GM21423 (cell line): Measurements from ENCODE around the gene TMEM9B.
A peak's percentile ranks its signal among the peaks of the same experiment; 100 is the strongest.

ENCODE experiments used
- ATAC-seq: cut with Tn5 transposase; IDR thresholded peaks from one replicate; pipeline ENCODE4 v1.9.1; 2021; ENCODE audit warnings: mild to moderate bottlenecking, moderate library complexity; ENCODE audit not compliant: unreplicated experiment

The TMEM9B gene

DNA sequence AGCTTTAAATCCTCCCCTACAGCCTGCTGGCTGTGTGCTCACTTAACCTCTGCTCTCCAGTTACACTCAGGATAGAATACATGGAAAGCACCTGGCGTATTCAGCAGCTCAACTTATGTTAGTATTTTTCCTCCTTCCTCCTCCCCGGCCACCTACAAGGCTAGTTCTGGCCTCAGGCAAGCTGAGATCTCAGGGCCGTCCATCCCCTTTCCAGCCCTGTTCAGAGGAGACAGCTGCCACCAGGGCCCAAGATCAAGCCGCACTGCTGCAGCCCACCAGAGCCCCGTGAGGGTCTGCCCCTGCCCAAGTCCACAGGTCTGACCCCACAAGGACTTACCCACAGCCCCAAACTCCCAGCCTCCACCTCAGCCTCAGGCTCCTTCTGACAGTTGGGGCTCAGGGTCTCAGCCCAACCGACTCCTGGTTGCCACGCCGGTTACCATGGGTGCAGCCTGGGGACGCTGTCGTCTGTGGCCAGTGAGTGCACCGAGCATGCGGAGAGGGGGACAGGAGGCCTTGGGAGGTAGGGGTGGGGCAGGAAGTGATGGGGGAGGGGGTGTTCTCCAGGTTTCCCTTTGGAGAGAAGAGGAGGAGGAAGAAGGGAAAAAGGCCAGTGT, 31.6 kb downstream of the TMEM9B start, which contains the start of gene C11orf16:
C11orf16 (minus strand) TSS at position 384 of the 617 bp plus-strand sequence. CDS start 639 bp downstream, outside the sequence.
- ATAC-seq = no peak

DNA sequence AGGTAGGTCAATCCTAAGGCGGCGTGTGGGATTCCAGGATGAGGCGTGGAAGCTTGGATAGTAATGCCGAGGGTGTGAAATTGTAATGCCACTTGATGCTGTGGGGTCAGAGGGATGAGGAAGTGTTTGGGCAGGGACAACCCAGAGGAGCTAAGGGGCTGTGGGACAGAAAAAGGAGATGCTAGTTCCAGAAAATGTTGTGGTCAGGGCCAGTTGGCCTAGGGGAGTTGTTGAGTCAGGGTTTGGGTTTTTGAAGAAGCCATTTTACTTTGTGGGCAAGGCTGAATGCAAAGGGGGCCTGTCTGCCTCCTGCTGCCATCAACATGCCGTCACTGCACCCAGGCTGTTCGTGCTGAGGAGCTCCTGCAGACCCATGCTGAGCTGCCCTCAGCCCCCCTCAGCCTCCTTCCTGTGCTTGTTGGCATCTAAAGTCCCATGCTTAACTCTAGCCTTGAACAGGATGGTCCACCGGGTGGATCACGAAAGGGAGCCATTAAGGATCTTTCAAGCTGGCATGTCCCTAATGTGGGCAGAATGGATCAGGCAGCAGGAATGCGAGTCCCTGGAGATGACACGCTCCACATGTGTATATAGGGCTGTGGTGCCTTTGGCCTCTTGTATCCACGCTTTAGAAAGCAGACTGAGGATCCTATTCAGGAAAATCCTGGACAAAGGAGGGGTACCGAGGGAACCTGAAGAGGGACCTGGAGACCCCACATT, 33.6 kb downstream of the TMEM9B start:
- no peak for ATAC-seq

DNA sequence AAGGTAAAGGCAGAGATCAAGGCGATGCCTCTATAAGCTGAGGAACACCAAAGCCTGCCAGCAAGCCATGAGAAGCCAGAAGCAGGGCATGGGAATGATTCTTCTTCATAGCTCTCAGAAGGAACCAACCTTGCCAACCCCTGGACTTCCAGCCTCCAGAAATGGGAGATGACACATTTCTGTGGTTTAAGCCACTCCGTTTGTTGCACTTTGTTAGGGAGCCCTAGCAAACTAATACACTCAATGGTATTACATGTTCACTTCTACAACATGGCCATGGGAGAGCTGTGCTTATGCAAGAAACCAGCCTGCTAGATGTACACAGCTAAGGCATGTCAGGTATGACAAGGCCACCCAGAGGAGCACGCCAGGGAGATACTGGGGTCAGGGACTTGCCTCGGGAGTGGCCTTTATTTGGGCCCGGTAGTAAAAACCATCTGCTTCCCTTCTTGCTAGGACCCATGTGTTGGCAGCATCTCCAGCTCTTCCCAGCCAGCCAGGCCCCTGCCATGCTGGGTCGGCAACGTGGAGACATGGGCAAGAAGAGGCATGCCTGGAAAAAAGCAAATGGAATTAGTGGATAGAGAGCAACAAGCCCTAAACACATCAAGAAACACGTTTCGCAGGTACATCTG, 35.1 kb downstream of the TMEM9B start:
- ATAC-seq = no peak

DNA sequence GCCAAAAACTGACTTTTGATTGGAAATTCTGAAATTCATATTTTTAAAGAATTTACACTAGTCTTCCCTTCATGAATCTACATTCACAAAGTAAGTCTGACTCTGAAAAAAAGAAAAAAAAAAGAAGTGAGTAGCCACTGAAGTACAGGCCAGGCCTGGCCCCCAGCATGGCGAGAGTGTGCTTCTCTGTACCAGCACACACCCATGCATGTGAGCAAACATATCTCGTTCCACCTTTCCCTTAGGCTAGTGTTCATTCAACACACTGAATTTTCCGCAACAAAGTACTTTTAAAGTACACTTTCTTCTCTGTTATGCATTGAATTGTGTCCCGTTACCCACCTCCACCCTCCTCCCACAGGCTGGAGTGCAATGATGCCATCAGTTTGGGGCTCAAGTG, 36.0 kb downstream of the TMEM9B start:
- no peak for ATAC-seq

DNA sequence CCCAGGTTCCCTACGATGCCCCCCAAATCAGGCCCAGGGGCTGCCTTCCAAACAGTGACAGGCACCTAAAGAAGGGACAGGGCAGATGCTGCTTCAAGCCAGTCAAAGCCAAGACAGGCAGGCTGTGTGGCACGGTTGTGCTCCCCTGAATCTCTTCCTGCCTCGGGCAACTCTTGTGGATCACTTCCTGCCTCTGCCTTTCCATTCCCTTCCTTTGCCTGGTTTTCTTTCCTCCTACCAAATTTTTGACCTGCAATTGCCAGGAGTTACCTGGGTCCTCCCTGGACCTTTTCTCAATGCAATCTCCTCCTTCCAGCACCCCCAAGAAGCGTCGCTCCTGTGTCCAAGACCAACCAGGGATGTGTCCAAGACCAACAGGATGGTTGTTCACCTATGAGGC, 37.0 kb downstream of the TMEM9B start:
- no peak for ATAC-seq

DNA sequence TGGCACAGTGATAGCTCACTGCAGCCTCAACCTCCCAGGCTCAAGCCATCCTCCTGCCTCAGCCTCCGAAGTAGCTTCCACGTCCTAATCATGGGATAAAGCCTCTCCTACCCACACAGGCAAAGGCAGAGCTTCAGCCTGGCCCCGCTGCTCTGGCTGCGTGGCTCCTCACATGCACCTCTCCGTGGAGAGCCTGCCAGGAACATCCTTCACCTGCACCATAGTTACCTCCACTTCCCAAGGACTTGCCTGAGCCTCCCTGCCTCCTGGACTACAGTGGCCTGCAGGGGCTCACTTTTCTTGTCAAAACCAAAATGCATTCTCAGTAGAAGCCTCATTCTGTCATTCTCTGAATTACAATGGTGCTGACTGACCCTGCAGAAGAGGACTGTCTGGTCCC, 38.0 kb downstream of the TMEM9B start:
- ATAC-seq = no peak

DNA sequence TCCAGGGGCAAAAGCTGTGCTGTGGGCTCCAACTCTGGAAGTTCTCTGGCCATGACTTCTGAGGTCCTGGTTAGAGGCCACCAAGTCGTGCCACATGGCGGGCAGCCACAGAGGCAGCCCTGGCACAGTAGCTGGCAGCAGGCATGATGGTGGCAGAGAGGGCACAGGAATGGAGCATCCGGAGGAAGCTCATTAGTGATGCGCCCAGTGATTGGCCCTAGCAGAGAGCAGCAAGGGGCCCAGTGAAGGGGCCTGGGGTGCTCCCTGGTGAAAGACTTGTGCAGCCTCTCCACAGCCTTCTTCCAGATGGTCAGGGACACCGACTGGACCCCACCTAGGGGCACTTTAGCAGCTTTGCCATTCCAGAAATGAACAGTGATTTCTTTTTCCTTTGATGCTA, 38.5 kb downstream of the TMEM9B start:
- no peak for ATAC-seq

DNA sequence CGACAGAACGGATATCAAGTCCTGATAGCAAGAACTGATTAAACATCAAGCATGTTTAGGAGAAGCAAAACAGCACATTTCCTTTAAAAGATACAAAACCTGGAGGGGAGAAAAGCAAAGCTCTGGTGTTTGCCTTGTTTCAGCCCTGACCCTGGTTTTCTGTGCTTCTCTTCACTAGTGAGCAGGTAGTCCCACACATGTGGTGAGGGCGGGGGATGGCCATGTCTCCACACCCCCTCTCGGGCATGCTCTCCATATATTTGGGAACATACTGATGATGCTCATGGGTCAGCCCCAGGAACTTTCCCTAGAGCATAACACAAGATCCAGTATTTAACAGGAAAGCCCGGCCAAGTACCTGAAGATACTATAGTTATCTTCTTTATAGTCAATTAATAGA, 41.6 kb downstream of the TMEM9B start:
- ATAC-seq = no peak

DNA sequence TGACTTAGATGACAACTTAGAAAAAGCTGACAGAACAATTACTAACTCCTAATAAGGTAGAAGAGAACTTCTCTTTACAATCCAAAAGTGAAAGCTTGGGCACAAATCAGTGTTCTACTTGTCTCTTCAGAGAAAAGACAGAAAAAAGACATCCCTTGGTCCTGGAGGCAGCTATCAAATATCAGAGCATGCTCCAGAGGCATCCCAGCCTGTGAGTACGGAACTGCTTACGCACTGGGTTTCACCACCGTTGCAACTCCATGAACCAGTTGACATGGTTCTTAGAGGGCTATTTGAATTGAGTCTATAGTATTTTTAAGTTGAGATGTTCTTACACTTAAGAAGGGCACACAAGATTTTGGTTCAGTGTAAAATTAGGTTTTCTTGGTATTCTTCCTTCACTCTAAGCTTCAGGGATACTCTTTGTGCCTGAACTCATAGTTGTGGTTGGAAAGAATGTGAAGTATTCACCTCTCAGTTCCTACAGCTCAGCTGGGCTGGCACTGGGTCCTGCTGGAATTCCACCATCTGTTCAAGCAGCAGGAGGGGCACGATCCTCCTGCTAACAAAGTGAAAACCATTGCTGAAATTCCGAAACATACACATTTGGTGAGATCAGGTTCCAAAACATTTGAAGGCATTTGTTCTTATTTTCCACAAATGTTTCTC, 47.0 kb downstream of the TMEM9B start:
- ATAC-seq = no peak

DNA sequence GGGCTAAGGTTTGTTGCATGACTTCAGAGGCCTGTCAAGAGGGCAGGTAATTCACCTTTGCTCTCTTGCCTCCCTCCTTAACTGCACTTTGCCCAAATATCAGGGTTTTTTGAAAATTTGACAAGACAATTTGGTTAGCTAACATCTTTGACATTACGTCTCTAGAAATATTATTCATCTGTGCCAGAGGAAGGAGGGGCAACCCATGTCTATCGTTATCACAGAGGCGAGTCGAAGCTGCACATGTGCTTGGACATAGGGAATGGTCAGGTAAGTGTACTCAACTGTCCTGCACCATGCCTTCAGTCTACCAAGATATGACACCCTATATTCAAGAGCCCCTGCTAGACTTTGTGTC, 49.6 kb downstream of the TMEM9B start:
- no peak for ATAC-seq

DNA sequence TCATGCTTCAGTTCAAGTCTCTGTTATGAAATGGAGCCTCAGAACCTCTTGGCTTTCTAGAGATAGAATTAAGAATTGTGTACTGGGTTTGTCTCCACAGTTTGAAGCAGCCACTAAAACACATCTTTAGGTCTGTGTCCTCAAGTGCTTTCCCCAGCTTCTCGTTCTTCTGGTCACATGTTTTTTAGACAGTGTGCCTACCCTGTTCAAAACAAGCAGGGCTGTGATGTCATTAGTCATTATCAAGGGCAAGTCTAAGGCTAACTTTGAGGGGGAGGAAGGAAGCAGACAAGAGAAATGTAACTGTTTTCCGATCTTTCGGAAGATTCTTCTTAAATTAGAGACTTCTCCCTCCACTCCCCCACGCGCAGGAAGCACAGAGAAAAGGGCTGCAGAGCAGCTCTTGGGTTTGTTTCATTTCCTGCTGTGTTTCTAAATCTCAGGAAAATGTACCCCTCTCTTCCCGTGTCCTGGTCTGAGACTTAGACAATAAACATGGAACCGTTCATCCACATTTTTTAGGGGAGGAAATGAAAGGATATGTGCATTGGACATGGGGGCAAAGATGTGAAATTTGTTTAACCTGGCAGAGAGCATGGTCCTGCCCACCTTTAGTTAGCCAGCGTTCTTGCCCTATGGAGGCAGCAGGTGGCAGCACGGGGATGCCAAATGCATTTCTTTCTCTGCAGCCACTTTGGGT, 50.1 kb downstream of the TMEM9B start:
- no peak for ATAC-seq

DNA sequence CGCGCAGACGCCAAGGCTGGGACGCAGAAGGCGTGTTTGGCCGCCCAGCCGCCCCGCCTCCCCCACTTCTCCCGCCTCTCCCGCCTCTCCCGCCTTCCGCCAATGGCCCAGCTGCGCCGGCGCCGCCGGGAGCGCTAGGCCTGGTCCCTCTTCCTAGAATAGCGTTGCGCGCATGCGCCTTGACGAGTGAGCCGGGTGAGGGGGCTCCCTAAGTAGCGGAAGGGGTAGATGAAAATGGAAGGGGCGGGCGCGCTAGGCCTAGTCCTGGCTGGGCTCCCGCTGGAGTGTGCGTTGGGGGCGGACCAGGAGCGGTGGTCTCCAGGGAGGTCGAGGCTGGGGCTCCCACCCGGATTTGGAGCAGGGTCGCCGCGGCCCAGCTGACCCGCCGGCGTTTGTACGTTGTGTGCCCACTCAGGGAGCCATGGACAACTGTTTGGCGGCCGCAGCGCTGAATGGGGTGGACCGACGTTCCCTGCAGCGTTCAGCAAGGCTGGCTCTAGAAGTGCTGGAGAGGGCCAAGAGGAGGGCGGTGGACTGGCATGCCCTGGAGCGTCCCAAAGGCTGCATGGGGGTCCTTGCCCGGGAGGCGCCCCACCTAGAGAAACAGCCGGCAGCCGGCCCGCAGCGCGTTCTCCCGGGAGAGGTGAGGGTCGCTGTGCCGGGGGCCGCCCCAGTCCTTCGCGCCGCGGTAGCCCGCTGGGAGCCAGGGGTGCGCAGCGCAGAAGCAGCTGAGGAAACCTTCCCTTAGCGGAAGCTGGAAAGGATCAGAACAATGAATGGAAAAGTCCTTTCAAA, 53.0 kb downstream of the TMEM9B start, which contains the start of gene AKIP1:
AKIP1 (plus strand) TSS at position 161 of the 795 bp plus-strand sequence; CDS start at position 422, 261 bp downstream.
- peak; percentile 81 for ATAC-seq

DNA sequence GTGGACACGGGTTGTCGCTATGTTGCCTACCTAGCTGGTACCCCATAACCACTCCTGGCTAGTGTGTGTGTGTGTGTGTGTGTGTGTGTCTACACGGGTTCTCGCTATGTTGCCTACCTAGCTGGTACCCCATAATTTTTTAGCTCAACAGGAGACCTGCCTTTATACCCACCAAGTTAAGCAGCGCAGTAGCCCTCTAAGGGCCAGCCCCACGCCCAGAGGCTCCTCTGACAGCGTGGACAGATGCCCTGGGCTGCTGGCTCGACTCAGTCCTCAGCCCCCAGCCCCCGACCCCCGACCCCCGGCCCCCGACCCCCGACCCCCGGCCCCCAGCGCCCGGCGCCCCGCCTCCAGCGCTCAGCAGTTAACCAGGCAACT, 53.6 kb downstream of the TMEM9B start:
- ATAC-seq = peak; percentile 17

DNA sequence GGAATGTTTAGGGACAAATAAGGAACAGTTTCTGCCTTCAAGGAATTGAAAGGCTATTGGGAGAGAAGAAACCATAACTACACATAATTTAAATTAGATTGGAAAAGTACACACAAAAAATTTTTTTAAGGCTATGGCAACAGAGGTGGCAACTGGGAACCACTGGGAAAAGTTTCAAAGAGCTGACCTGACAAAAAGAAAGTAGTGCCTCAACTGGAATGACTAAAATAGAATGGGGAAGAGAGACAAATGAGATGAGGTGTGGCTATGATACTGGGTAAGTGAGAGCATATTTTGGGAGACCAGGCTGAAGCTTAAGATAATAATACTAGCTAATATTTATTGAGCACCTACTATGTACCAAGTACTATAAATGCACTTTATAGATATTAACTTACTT, 56.1 kb downstream of the TMEM9B start:
- ATAC-seq = no peak

DNA sequence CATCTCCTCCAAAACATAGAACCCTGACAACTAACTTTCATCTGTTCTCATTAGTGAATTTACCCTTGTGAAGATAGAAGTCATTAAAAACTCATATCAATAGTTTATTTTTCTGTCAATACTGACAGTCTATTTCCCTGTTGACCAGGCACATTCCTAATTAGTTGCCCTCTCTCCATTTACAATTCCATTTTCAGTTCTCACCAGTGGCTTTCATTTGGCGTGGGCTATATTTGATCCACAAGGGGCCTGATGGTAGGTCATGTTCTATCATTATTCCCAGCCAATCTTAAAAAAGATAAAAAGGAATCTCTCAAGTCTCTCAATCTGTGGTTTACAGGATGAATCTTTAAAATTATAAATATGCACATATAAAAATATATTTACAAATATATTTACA, 57.1 kb downstream of the TMEM9B start:
- no peak for ATAC-seq

DNA sequence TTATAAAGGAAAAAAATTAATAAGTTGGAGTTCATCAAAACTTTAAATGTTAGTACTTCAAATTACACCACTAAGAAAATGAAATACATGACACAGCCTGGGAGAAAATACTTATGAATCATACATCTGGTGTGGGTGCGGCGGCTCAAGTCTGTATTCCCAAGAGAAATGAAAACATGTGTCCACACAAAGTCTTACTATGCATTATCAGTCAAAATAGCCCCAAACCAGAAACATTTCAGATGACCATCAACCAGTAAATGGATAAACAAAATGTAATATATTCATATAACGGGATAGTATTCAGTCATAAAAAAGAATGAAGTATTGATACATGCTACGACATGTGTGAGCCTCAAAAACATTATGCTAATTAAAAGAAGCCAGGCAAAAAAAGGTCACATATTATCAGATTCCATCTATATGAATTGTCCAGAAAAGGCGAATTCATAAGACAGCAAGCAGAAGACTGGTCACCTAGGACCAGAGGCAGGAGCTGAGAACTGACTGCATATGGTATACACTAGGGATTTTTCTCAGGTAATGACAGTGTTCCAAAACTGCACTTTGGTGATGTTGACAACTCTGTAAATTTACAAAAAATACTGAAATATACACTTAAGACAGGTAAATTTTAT, 58.6 kb downstream of the TMEM9B start:
- ATAC-seq = no peak

DNA sequence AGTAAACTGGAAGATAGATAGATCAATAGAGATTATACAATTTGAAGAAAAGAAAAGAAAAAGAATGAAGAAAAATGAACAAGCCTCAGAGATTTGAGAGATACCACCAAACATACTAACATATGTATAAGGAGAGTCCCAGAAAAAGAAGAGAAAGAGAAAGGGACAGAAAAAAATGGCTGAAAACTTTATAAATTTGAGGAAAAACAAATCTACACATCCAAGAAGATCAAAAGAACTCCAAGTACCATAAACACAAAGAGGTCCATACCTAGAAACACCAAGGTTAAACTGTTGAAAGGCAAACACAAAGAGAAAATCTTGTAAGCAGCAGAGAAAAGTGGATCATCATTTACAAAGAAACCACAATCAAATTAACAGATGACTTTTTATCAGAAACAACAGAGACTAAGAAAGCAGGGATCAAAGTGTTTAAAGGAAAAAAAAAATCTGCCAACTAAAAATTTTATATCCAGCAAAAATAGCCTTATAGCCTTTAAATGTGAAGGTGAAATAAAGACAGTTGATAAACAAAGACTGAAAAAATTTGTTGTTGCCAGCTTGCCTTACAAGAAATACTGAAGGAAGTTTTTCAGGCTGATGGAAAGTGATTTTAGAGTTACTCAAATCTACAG, 65.0 kb downstream of the TMEM9B start:
- no peak for ATAC-seq
